Stomach (tissue), 9 donors: ENCODE results near the gene CST9L. TPM values are rescaled to one million over a fixed set of nuclear protein-coding genes. Genes with fewer than 3 reads are reported as not detected.

Source experiments
- DNase-seq, 2 donors: peaks; one replicate each; pipeline versions ENCODE4 v3.0.0 to v3.0.0-alpha.2; 2013 to 2019
- H3K27ac ChIP-seq, 5 donors: fragments of 200-600 bp in 4 of 5; sonication (generic) in 4 of 5; one replicate each; pipeline ENCODE4 v1.5.1; 2013 to 2019; ENCODE audit warnings: mild to moderate bottlenecking in 1 of 5, moderate library complexity in 1 of 5
- H3K27me3 ChIP-seq, 3 donors: fragments of 200-600 bp; sonication (generic); one replicate each; pipeline ENCODE4 v1.5.1; 2017 to 2019; ENCODE audit warnings: mixed run types in 1 of 3
- H3K36me3 ChIP-seq, 4 donors: fragments of 200-600 bp; sonication (generic); 1 replicate in 3 of 4; 2 replicates in 1 of 4; pipeline ENCODE4 v1.5.1; 2016 to 2019
- H3K4me1 ChIP-seq, 4 donors: fragments of 200-600 bp; sonication (generic); one replicate each; pipeline ENCODE4 v1.5.1; 2016 to 2019
- H3K4me3 ChIP-seq, 4 donors: fragments of 200-600 bp; sonication (generic) in 3 of 4; one replicate each; pipeline ENCODE4 v1.5.1; 2016 to 2019; ENCODE audit warnings: mild to moderate bottlenecking in 1 of 4
- H3K9me3 ChIP-seq, 4 donors: fragments of 200-600 bp; sonication (generic); one replicate each; pipeline ENCODE4 v1.5.1; 2016 to 2019
- EP300 ChIP-seq: sonication (generic); formaldehyde crosslinking; IDR thresholded peaks from one replicate; pipeline ENCODE4 v1.6.1; 2017; ENCODE audit warnings: antibody characterized with exemption
- POLR2A ChIP-seq, 4 donors: fragments of 450-650 bp; IDR thresholded peaks; one replicate each; pipeline ENCODE4 v1.6.1; 2016; ENCODE audit warnings: antibody characterized with exemption in 4 of 4, control low read depth in 2 of 4, mild to moderate bottlenecking in 1 of 4, moderate library complexity in 1 of 4
- POLR2AphosphoS5 ChIP-seq, 3 donors: sonication (generic); formaldehyde crosslinking; IDR thresholded peaks; one replicate each; pipeline ENCODE4 v1.6.1; 2016; ENCODE audit warnings: antibody characterized with exemption in 3 of 3
- WGBS, 5 donors: extraction: QIAGEN DNeasy Blood & Tissue Kit in 3 of 5; methylation state at CpG; one replicate each; pipeline versions ENCODE4 v1.1.5 to v1.1.7; 2013 to 2018; 5-methylcytosine and 5-hydroxymethylcytosine counted together
- intact Hi-C: fragments of 100-400 bp; cut with DNase I; formaldehyde crosslinking; loops from one replicate; pipeline ENCODE4 v1.15.1; 2023; ENCODE audit warnings: low total_unique reads
- polyA plus RNA-seq, 3 donors: library from polyadenylated mRNA; stranded (reverse); fragments of 200-250 nt; gene quantifications; one replicate each; pipeline ENCODE4 v1.2.3, GENCODE V29; 2013
- total RNA-seq, 5 donors: library from RNA; depleted of rRNA; stranded (reverse); fragments of >200 nt; gene quantifications; one replicate each; pipeline versions ENCODE4 v1.1.0 to v1.2.3, GENCODE V29; 2014 to 2016
- TF ChIP-seq, protein P1 (sequence below), 7 experiments: fragments of 450-650 bp in 4 of 7; fragments of 200-600 bp in 3 of 7; sonication (generic) in 3 of 7; IDR thresholded peaks; one replicate each; pipeline ENCODE4 v1.5.1; 2016 to 2019; ENCODE audit warnings: antibody characterized with exemption in 7 of 7, control low read depth in 2 of 7, mild to moderate bottlenecking in 1 of 7
- donor health status: healthy with polysubstance abuse.
- donor health status: Bipolar disorder and iron deficiency.
- donor health status: healthy.

CST9L gene
- total and polyA plus RNA-seq, 8 donors = not detected

- Histone ChIP-seq H3K27me3 (peaks cover 0 to 40% (median 0%) of the 10 kb centered on the region in 3 donors), H3K27ac (no peak overlapping the region), H3K4me1 (no peaks in the 10 kb centered on the region), H3K4me3 (no peak overlapping the region), H3K9me3 (no peaks in the 10 kb centered on the region), H3K36me3 (no peaks in the 10 kb centered on the region)
- WGBS, 5 donors = 74 to 79% (median 76%) methylated on average over 4 to 5 of the region's 5 CpGs
- intact Hi-C loops = no loop called here
- TF ChIP-seq, protein P1, sequence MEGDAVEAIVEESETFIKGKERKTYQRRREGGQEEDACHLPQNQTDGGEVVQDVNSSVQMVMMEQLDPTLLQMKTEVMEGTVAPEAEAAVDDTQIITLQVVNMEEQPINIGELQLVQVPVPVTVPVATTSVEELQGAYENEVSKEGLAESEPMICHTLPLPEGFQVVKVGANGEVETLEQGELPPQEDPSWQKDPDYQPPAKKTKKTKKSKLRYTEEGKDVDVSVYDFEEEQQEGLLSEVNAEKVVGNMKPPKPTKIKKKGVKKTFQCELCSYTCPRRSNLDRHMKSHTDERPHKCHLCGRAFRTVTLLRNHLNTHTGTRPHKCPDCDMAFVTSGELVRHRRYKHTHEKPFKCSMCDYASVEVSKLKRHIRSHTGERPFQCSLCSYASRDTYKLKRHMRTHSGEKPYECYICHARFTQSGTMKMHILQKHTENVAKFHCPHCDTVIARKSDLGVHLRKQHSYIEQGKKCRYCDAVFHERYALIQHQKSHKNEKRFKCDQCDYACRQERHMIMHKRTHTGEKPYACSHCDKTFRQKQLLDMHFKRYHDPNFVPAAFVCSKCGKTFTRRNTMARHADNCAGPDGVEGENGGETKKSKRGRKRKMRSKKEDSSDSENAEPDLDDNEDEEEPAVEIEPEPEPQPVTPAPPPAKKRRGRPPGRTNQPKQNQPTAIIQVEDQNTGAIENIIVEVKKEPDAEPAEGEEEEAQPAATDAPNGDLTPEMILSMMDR (IDR thresholded peaks at IDR 0.05) = no peak
- TF ChIP-seq EP300 = no peak
- no peak for TF ChIP-seq POLR2A (IDR thresholded peaks at IDR 0.05)
- no peak for TF ChIP-seq POLR2AphosphoS5 (IDR thresholded peaks at IDR 0.05)
- DNase-seq = no peak
These were observed 17.8 kb upstream of the CST9L start for GRCh38 chr20:23585808-23586734.

DNA sequence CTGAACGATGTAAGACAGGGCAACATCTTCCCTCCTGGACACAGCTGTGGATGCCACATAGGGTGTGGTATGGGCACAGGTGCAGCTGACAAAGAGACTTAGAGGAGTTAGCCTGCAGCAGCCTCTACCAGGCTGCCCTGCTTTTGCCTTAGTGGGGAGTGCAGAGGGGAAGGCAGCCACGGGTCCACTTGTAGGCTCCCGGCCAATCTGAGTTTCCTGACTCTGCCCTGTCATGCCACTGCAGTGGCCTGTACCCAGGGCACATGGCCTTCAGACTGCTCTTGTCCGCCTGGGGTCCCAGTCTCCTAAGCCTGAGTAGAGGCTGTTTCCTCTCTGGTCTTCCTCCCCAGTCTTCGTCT, 17.1 kb upstream of the CST9L start:
- 64 to 87% (median 78%) methylated on average over 5 of the region's 5 CpGs for WGBS, 5 donors
- H3K4me3 ChIP-seq = no peak overlapping the region
- peaks cover 0 to 40% (median 0%) of the 10 kb centered on the region in 3 donors for H3K27me3 ChIP-seq
- no peak for DNase-seq
- TF ChIP-seq POLR2AphosphoS5 (IDR thresholded peaks at IDR 0.05) (no peak), EP300 (no peak), POLR2A (IDR thresholded peaks at IDR 0.05) (no peak)
- TF ChIP-seq, protein P1 (IDR thresholded peaks at IDR 0.05) = no peak
- intact Hi-C loops = no loop called here
- no peak overlapping the region for H3K27ac ChIP-seq
- no peaks in the 10 kb centered on the region for H3K36me3 ChIP-seq
- H3K9me3 ChIP-seq = no peaks in the 10 kb centered on the region
- H3K4me1 ChIP-seq = no peaks in the 10 kb centered on the region

DNA sequence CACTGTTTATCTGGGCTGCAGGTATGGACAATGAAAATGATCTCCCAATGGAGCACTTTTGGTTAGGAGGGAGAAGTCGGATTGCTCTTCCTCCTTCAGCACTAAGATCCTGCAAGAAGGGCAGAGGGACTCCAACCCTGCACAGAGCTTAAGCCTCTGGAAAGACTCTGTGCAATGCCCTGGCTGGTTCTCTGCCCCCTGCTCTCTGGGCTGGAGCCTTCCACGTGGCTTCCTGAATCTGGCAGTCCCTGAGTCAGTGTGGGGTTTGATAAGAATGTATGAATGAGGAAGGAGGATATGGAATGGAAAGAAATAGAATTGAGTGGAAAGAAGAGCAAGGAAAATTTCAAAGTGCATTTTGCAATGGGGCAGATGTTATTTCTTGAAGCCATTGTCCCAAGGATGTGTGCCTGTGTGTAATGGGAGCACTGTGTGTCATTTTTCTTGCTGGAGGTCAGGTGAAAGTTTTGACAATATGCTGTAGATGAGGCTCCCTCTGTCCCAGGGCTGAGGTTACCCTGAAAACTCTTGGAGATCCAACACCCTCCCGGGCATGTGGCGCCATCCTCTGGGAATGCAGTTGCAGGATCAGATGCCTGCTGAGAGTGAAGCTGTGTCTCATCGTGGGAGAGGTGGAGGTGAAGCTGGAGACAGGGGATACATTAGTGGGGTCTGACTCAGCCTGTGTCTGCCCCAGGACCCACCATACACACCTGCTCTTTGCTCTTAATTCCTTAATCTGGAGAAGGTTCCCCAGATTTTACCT, 16.3 kb upstream of the CST9L start:
- peaks cover 0 to 40% (median 0%) of the 10 kb centered on the region in 3 donors for H3K27me3 ChIP-seq
- H3K9me3 ChIP-seq = no peaks in the 10 kb centered on the region
- no peaks in the 10 kb centered on the region for H3K4me1 ChIP-seq
- TF ChIP-seq POLR2AphosphoS5 (IDR thresholded peaks at IDR 0.05) (peak in 1 of 3 donors; percentile 19), POLR2A (IDR thresholded peaks at IDR 0.05) (no peak)
- H3K4me3 ChIP-seq = no peak overlapping the region
- DNase-seq = no peak
- WGBS, 5 donors = 44 to 60% (median 59%) methylated on average over 4 to 5 of the region's 5 CpGs
- no peaks in the 10 kb centered on the region for H3K36me3 ChIP-seq
- intact Hi-C loops = no loop called here
- no peak overlapping the region for H3K27ac ChIP-seq

GRCh38 chr20:23583526-23583925, 15.2 kb upstream of the CST9L start:
- Histone ChIP-seq H3K4me1 (no peaks in the 10 kb centered on the region), H3K27me3 (peaks cover 0 to 39% (median 0%) of the 10 kb centered on the region in 3 donors), H3K36me3 (no peaks in the 10 kb centered on the region), H3K4me3 (no peak overlapping the region), H3K9me3 (no peaks in the 10 kb centered on the region), H3K27ac (no peak overlapping the region)
- TF ChIP-seq POLR2AphosphoS5 (IDR thresholded peaks at IDR 0.05) (no peak), POLR2A (IDR thresholded peaks at IDR 0.05) (no peak), EP300 (no peak)
- TF ChIP-seq, protein P1 (IDR thresholded peaks at IDR 0.05) = no peak
- DNase-seq = no peak
- intact Hi-C loops = no loop called here
